C4-2B (cell line): ENCODE data around the gene GPR65.

Experiments used
- ZFX ChIP-seq: fragments of 450-650 bp; IDR thresholded peaks from 2 replicates; pipeline ENCODE4 v1.6.1; 2017
- TF ChIP-seq, protein P1 (sequence below): fragments of 450-650 bp; conservative IDR thresholded peaks from 2 replicates; pipeline ENCODE4 v1.5.1; 2017; ENCODE audit warnings: mild to moderate bottlenecking

DNA sequence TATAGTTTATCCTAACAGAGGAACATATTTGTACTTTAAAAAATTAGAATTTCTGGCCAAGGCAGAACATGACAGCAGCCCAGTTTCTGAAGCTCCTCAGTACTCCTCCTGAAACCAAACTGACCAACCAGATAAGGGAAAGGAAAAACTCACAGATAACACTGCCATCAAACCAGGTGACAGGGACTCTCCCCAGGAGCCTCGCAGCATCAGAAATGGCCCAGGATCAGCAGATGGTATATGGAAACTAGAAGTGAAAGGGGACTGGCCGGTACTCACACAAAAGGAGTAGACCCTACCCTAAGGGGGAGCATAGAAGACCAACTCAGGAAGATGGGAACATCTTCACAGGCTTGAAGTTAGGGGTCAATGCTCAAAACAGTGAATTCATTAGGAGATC lies 33.9 kb upstream of the GPR65 start:
- TF ChIP-seq, protein P1, sequence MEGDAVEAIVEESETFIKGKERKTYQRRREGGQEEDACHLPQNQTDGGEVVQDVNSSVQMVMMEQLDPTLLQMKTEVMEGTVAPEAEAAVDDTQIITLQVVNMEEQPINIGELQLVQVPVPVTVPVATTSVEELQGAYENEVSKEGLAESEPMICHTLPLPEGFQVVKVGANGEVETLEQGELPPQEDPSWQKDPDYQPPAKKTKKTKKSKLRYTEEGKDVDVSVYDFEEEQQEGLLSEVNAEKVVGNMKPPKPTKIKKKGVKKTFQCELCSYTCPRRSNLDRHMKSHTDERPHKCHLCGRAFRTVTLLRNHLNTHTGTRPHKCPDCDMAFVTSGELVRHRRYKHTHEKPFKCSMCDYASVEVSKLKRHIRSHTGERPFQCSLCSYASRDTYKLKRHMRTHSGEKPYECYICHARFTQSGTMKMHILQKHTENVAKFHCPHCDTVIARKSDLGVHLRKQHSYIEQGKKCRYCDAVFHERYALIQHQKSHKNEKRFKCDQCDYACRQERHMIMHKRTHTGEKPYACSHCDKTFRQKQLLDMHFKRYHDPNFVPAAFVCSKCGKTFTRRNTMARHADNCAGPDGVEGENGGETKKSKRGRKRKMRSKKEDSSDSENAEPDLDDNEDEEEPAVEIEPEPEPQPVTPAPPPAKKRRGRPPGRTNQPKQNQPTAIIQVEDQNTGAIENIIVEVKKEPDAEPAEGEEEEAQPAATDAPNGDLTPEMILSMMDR = no peak
- TF ChIP-seq ZFX = no peak
